Measurements from ENCODE around the gene LDLRAD3. TPM values are rescaled to one million over a fixed set of nuclear protein-coding genes. Genes with fewer than 3 reads are reported as not detected.

The LDLRAD3 gene
- total and polyA plus RNA-seq, 12 donors = 5.4 to 16.7 (median 10.2) TPM

DNA sequence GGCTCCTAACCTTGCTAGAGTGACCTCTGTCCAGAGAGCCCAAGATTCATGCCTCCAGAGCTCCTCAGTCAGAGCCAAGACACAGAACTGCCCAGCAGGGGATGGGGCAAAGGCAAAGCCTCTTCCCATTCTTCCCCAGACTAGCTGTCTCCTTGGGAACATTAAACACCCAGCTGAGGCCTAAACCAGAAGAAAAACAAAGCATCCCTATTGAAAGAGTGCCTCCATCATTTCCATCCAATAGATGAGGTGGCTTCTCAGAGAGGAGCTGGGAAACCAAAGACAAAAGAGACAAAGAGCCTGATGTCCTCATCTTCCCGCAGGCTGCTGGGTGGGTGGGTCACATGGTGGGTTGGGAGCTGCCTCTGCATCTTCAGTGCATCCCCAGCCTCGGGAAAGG is 308.0 kb downstream of the LDLRAD3 start:
- Histone ChIP-seq H3K27me3 (no peaks in the 10 kb centered on the region), H3K4me1 (replicated peaks in 1 of 2) (peaks cover 0 to 4% of the 10 kb centered on the region in 2 donors), H3K27ac (no peak overlapping the region), H3K9me3 (replicated peaks in 1 of 3) (no peaks in the 10 kb centered on the region), H3K36me3 (replicated peaks in 1 of 2) (no peaks in the 10 kb centered on the region), H3K4me3 (no peak overlapping the region)
- TF ChIP-seq POLR2A (IDR thresholded peaks at IDR 0.05) = no peak
- TF ChIP-seq, protein P1, sequence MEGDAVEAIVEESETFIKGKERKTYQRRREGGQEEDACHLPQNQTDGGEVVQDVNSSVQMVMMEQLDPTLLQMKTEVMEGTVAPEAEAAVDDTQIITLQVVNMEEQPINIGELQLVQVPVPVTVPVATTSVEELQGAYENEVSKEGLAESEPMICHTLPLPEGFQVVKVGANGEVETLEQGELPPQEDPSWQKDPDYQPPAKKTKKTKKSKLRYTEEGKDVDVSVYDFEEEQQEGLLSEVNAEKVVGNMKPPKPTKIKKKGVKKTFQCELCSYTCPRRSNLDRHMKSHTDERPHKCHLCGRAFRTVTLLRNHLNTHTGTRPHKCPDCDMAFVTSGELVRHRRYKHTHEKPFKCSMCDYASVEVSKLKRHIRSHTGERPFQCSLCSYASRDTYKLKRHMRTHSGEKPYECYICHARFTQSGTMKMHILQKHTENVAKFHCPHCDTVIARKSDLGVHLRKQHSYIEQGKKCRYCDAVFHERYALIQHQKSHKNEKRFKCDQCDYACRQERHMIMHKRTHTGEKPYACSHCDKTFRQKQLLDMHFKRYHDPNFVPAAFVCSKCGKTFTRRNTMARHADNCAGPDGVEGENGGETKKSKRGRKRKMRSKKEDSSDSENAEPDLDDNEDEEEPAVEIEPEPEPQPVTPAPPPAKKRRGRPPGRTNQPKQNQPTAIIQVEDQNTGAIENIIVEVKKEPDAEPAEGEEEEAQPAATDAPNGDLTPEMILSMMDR (IDR thresholded peaks at IDR 0.05) = no peak
- 83 to 88% (median 84%) methylated on average over 2 of the region's 2 CpGs for WGBS, 4 donors
- DNase-seq = no peak
- intact Hi-C loops (cut with DNase I) = no loop called here

DNA sequence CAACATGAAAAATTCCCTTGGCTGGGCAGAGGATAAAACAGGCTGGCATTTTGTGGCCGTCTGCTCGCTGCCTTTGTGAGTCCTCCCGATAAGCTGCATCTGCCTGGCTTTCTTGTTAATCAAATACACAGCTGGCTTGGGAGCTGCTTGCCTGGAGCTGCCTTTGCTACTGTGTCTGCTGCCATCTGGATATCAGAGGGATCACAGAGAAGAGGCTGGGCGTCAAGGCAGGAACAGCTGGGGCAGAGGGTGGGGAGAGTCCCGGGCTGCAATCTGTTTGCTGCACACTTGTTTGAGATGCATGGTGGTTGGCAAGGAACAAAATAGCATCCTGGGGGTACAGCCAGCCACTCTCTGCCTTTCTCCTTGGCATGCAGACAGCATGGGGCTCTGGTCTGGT is 309.4 kb downstream of the LDLRAD3 start:
- H3K4me3 ChIP-seq = no peak overlapping the region
- intact Hi-C loops (cut with DNase I) = no loop called here

DNA sequence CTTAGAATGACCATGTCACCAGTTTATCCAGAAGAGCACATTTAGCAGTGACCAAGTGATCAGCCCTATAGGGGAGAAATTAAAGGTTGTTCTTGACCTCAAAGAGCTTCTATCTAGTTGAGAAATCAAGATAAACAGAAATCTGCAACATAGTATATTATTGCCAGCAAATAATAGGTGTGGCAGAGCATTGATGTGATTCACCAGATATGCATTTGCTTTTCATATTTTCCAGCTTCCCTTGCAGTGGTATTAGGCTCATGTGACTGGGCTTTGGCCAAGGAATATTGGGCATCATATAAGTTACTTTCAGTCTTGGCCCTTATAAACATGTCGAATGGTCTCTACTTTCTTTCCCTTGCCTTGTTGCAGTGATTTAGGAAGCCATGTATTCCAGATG is 310.9 kb downstream of the LDLRAD3 start:
- Histone ChIP-seq H3K4me3 (no peak overlapping the region), H3K27me3 (no peaks in the 10 kb centered on the region), H3K9me3 (replicated peaks in 1 of 3) (no peaks in the 10 kb centered on the region), H3K27ac (no peak overlapping the region), H3K4me1 (replicated peaks in 1 of 2) (peaks cover 0 to 5% of the 10 kb centered on the region in 2 donors), H3K36me3 (replicated peaks in 1 of 2) (no peaks in the 10 kb centered on the region)
- no peak for TF ChIP-seq POLR2A (IDR thresholded peaks at IDR 0.05)
- TF ChIP-seq, protein P1 (IDR thresholded peaks at IDR 0.05) = no peak
- no peak for DNase-seq
- 83 to 93% (median 88%) methylated on average over 1 of the region's 1 CpG for whole genome bisulfite sequencing, 4 donors
- intact Hi-C loops (cut with DNase I) = no loop called here

More for the DNA sequence above, 309.4 kb downstream of the LDLRAD3 start:
- Histone ChIP-seq H3K9me3 (replicated peaks in 1 of 3) (no peaks in the 10 kb centered on the region), H3K4me1 (replicated peaks in 1 of 2) (peaks cover 0 to 5% of the 10 kb centered on the region in 2 donors), H3K36me3 (replicated peaks in 1 of 2) (no peaks in the 10 kb centered on the region), H3K27ac (no peak overlapping the region), H3K27me3 (no peaks in the 10 kb centered on the region)
- 55 to 65% (median 60%) methylated on average over 5 of the region's 5 CpGs for WGBS, 4 donors
- peak in 1 of 7 donors; percentile 86 for DNase-seq
- TF ChIP-seq POLR2A (IDR thresholded peaks at IDR 0.05) = no peak
- TF ChIP-seq, protein P1 (IDR thresholded peaks at IDR 0.05) = no peak

DNA sequence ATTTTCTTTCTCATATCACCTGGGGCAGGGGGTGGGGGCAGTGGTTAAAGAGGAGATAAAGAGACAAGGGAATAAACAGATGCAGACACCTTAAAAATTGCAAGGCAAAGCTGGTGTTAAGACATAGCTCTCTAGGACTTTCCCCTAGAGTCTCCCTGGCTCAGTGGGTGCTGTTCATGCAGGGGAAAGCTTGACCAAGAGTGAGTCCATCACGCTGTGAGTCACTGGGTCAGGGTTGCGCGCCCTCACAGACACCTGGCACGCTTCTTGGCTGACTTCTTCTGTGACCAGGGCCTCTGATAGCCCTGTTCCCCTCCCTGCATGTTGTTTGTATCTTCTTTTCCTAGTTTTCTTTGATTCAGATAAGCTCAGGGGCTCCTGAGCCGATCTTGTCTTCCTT is 313.5 kb downstream of the LDLRAD3 start:
- TF ChIP-seq, protein P1 (IDR thresholded peaks at IDR 0.05) = no peak
- TF ChIP-seq POLR2A (IDR thresholded peaks at IDR 0.05) = no peak
- H3K9me3 ChIP-seq (replicated peaks in 1 of 3) = no peaks in the 10 kb centered on the region
- H3K4me3 ChIP-seq = no peak overlapping the region
- H3K36me3 ChIP-seq (replicated peaks in 1 of 2) = no peaks in the 10 kb centered on the region
- 30 to 43% (median 32%) methylated on average over 5 of the region's 5 CpGs for WGBS, 4 donors
- DNase-seq = peak in 6 of 7 donors; percentile 65 to 71 (median 66)
- intact Hi-C loops (cut with DNase I) = no loop called here
- H3K4me1 ChIP-seq (replicated peaks in 1 of 2) = peaks cover 0 to 5% of the 10 kb centered on the region in 2 donors
- no peaks in the 10 kb centered on the region for H3K27me3 ChIP-seq
- no peak overlapping the region for H3K27ac ChIP-seq

Measured in adrenal gland (tissue), 12 donors.